Neural progenitor cell (in vitro differentiated cells): ENCODE measurements around the gene SYT15. TPM values are rescaled to one million over a fixed set of nuclear protein-coding genes. Genes with fewer than 3 reads are reported as not detected.

ENCODE experiments used
- DNase-seq: peaks from one replicate; pipeline ENCODE4 v3.0.0-alpha.2; 2016; ENCODE audit warnings: low spot score
- H2AFZ ChIP-seq: fragments of 200-600 bp; sonication (generic); replicated peaks from 2 replicates; pipeline ENCODE4 v1.6.1; 2016; ENCODE audit warnings: antibody characterized with exemption
- H3F3A ChIP-seq: fragments of 200-600 bp; sonication (generic); 2 replicates; pipeline ENCODE4 v1.6.1; 2016; ENCODE audit warnings: antibody characterized with exemption, low read depth
- H3K27ac ChIP-seq: fragments of 200-600 bp; sonication (generic); 2 replicates; pipeline ENCODE4 v1.5.1; 2016; ENCODE audit warnings: mild to moderate bottlenecking
- H3K27me3 ChIP-seq: fragments of 200-600 bp; sonication (generic); 2 replicates; pipeline ENCODE4 v1.6.1; 2016; ENCODE audit warnings: mild to moderate bottlenecking, moderate library complexity
- H3K36me3 ChIP-seq: fragments of 200-600 bp; sonication (generic); 2 replicates; pipeline ENCODE4 v1.5.1; 2016
- H3K4me1 ChIP-seq: fragments of 200-600 bp; sonication (generic); 2 replicates; pipeline ENCODE4 v1.6.1; 2016; ENCODE audit warnings: mixed run types
- H3K4me2 ChIP-seq: fragments of 200-600 bp; sonication (generic); 2 replicates; pipeline ENCODE4 v1.6.1; 2016
- H3K4me3 ChIP-seq: fragments of 200-600 bp; sonication (generic); 2 replicates; pipeline ENCODE4 v1.5.1; 2016
- H3K79me2 ChIP-seq: fragments of 200-600 bp; sonication (generic); 2 replicates; pipeline ENCODE4 v1.6.1; 2016; ENCODE audit warnings: low read depth
- H3K9ac ChIP-seq: fragments of 200-600 bp; sonication (generic); 2 replicates; pipeline ENCODE4 v1.6.1; 2016
- H3K9me3 ChIP-seq: fragments of 200-600 bp; sonication (generic); 2 replicates; pipeline ENCODE4 v1.5.1; 2016; ENCODE audit warnings: low read depth
- H4K20me1 ChIP-seq: fragments of 200-600 bp; sonication (generic); 2 replicates; pipeline ENCODE4 v1.6.1; 2016; ENCODE audit warnings: low read depth
- H3K27ac Mint-ChIP-seq: 3 replicates; pipeline ENCODE4 v1.8.0; 2021; ENCODE audit warnings: mixed read lengths
- H3K27me3 Mint-ChIP-seq: 2 replicates; pipeline ENCODE4 v1.8.0; 2022; ENCODE audit warnings: low read depth, mild to moderate bottlenecking, inconsistent platforms, moderate library complexity, mixed read lengths; ENCODE audit not compliant: insufficient read depth
- H3K36me3 Mint-ChIP-seq: 3 replicates; pipeline ENCODE4 v1.8.0; 2021; ENCODE audit warnings: mixed read lengths
- H3K4me1 Mint-ChIP-seq: 3 replicates; pipeline ENCODE4 v1.8.0; 2021; ENCODE audit warnings: mixed read lengths
- H3K4me3 Mint-ChIP-seq: 3 replicates; pipeline ENCODE4 v1.8.0; 2021; ENCODE audit warnings: mild to moderate bottlenecking, moderate library complexity, mixed read lengths
- H3K9me3 Mint-ChIP-seq: 3 replicates; pipeline ENCODE4 v1.8.0; 2020; ENCODE audit warnings: mixed read lengths
- EZH2 ChIP-seq: fragments of 200-600 bp; sonication (generic); IDR thresholded peaks from 2 replicates; pipeline ENCODE4 v1.6.1; 2017; ENCODE audit warnings: antibody characterized with exemption, mild to moderate bottlenecking, moderate library complexity
- EZH2phosphoT487 ChIP-seq: fragments of 200-600 bp; sonication (generic); IDR thresholded peaks from 2 replicates; pipeline ENCODE4 v1.6.1; 2017; ENCODE audit warnings: antibody characterized with exemption
- total RNA-seq: library from RNA; depleted of rRNA; stranded (reverse); fragments of >200 nt; gene quantifications from 2 replicates; pipeline ENCODE4 v1.2.3, GENCODE V29; 2015; ENCODE audit warnings: low replicate concordance
- TF ChIP-seq, protein P1 (sequence below): fragments of 200-600 bp; sonication (generic); IDR thresholded peaks from 2 replicates; pipeline ENCODE4 v1.5.1; 2017; ENCODE audit warnings: antibody characterized with exemption, mild to moderate bottlenecking

Gene SYT15
- total RNA-seq, 1 donor from 2014 or later = 0.17 TPM

DNA sequence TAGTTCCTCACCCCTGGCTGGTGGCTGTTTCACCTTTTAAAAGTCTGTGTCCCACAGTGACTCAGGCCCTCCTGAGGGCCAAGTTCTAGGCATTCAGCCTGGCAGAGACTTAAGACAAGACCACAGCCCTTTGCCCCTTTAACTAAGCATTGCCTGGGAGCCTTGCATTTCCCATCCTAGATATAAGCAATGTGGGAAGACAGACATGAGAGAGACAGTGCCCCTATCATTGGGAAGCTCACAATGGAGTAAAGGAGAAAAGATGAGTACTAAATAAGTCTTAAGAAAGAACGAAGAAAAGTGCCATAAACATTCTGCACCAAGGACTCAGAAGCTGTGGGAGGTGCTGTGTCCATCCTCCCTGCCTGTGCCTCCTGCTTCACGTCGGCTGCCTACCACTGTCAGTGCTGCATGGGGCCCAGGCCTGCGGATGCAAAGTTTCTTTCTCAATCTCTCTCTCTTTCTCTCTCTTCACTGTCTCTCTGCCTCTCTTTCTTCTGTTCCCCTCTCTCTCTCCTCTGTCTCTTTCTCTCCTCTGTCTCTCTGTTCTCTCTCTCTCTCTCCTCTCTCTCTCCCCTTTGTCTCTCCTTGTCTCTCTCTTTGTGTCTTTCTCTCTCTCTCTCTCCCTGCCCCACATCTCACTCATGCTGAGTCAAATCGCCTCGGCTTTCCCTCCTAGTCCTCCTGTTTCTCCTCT is 44.0 kb upstream of the SYT15 start:
- no peaks in the 10 kb centered on the region for H3K27me3 ChIP-seq
- H3K4me1 Mint-ChIP-seq = peaks cover 5% of the 10 kb centered on the region
- no peak overlapping the region for H3K9ac ChIP-seq
- H3K4me3 Mint-ChIP-seq = no peak overlapping the region
- H3K9me3 Mint-ChIP-seq = no peaks in the 10 kb centered on the region
- H3K4me1 ChIP-seq = no peaks in the 10 kb centered on the region
- peak overlapping the region; percentile 46 for H2AFZ ChIP-seq
- DNase-seq = no peak
- H3K9me3 ChIP-seq = no peaks in the 10 kb centered on the region
- no peaks in the 10 kb centered on the region for H3K36me3 ChIP-seq
- H3K27ac ChIP-seq = no peak overlapping the region
- H3F3A ChIP-seq = no peaks in the 10 kb centered on the region
- no peak overlapping the region for H3K4me2 ChIP-seq
- H3K79me2 ChIP-seq = no peaks in the 10 kb centered on the region
- no peaks in the 10 kb centered on the region for H4K20me1 ChIP-seq
- H3K36me3 Mint-ChIP-seq = no peaks in the 10 kb centered on the region
- H3K27me3 Mint-ChIP-seq = peaks cover 2% of the 10 kb centered on the region
- H3K4me3 ChIP-seq = no peak overlapping the region
- H3K27ac Mint-ChIP-seq = no peak overlapping the region
- TF ChIP-seq, protein P1, sequence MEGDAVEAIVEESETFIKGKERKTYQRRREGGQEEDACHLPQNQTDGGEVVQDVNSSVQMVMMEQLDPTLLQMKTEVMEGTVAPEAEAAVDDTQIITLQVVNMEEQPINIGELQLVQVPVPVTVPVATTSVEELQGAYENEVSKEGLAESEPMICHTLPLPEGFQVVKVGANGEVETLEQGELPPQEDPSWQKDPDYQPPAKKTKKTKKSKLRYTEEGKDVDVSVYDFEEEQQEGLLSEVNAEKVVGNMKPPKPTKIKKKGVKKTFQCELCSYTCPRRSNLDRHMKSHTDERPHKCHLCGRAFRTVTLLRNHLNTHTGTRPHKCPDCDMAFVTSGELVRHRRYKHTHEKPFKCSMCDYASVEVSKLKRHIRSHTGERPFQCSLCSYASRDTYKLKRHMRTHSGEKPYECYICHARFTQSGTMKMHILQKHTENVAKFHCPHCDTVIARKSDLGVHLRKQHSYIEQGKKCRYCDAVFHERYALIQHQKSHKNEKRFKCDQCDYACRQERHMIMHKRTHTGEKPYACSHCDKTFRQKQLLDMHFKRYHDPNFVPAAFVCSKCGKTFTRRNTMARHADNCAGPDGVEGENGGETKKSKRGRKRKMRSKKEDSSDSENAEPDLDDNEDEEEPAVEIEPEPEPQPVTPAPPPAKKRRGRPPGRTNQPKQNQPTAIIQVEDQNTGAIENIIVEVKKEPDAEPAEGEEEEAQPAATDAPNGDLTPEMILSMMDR = no peak
- TF ChIP-seq EZH2phosphoT487 (no peak), EZH2 (no peak)

DNA sequence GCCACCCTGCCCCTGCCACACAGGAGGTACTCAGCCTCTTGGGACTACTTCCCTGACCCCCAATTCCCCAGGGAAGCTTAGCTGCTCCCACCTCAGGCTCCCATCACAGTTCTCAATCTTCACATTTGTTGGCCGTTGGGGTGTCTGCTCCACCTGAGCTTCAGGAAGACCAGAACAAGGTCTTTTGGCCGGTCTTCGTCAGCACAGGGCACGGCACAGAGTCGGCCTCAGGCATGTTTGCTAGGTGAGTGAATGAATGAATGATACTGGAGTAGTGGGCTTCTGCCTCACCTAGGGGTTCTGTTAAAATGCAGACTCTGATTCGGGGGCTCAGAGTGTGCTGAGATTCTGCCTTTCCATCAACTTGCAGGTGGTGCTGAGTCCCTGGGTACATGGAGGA is 42.8 kb upstream of the SYT15 start:
- DNase-seq = no peak
- Histone ChIP-seq H3K4me1 (no peaks in the 10 kb centered on the region), H3K27me3 (no peaks in the 10 kb centered on the region)

DNA sequence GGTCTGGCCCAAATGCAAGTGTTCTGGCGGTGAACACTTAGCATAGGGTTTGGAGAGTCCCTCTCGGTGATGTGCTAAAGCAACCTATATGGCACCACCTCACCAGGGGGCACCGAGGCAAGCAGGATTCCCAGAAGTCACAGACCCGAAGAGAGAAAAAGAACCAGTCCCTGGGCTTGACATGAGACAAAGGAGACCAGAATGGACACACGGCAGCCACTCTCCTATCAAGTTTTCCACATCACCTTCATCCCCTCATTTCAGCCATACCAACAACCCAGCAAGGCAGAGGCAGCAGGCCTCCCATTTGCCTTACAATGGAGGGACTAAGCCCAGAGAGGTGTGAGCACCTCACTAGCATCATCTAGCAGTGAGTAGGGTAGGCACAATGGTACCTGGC is 42.1 kb upstream of the SYT15 start:
- Histone ChIP-seq H3F3A (peaks cover 1% of the 10 kb centered on the region), H3K4me2 (no peak overlapping the region), H3K27me3 (no peaks in the 10 kb centered on the region), H2AFZ (no peak overlapping the region), H3K4me1 (peaks cover 4% of the 10 kb centered on the region), H3K9me3 (no peaks in the 10 kb centered on the region), H3K9ac (no peak overlapping the region), H3K4me3 (no peak overlapping the region), H3K79me2 (no peaks in the 10 kb centered on the region), H4K20me1 (no peaks in the 10 kb centered on the region), H3K27ac (no peak overlapping the region), H3K36me3 (no peaks in the 10 kb centered on the region)
- no peaks in the 10 kb centered on the region for H3K9me3 Mint-ChIP-seq
- peaks cover 12% of the 10 kb centered on the region for H3K27me3 Mint-ChIP-seq
- H3K4me1 Mint-ChIP-seq = peaks cover 11% of the 10 kb centered on the region
- H3K27ac Mint-ChIP-seq = no peak overlapping the region
- H3K4me3 Mint-ChIP-seq = no peak overlapping the region
- no peaks in the 10 kb centered on the region for H3K36me3 Mint-ChIP-seq
- DNase-seq = no peak
- TF ChIP-seq, protein P1 = no peak
- TF ChIP-seq EZH2 (no peak), EZH2phosphoT487 (no peak)

More for the DNA sequence above, 42.8 kb upstream of the SYT15 start:
- H3K79me2 ChIP-seq = no peaks in the 10 kb centered on the region
- Mint-ChIP-seq H3K27ac (no peak overlapping the region), H3K27me3 (peaks cover 12% of the 10 kb centered on the region), H3K4me3 (no peak overlapping the region), H3K9me3 (no peaks in the 10 kb centered on the region), H3K36me3 (no peaks in the 10 kb centered on the region), H3K4me1 (peaks cover 10% of the 10 kb centered on the region)
- no peak for TF ChIP-seq EZH2phosphoT487
- TF ChIP-seq, protein P1 = no peak
- no peak for TF ChIP-seq EZH2
- no peak overlapping the region for H3K4me2 ChIP-seq
- H4K20me1 ChIP-seq = no peaks in the 10 kb centered on the region
- H2AFZ ChIP-seq = no peak overlapping the region
- no peaks in the 10 kb centered on the region for H3K9me3 ChIP-seq
- H3K36me3 ChIP-seq = no peaks in the 10 kb centered on the region
- H3K9ac ChIP-seq = no peak overlapping the region
- H3K27ac ChIP-seq = no peak overlapping the region
- no peaks in the 10 kb centered on the region for H3F3A ChIP-seq
- no peak overlapping the region for H3K4me3 ChIP-seq
